Measurements from ENCODE around the gene NDUFC2.
"Not testable (repeated sequence)": the region's sequence is repeated elsewhere in the genome, so short reads cannot be mapped to it uniquely, and the experiment has no call there.

The NDUFC2 gene

DNA sequence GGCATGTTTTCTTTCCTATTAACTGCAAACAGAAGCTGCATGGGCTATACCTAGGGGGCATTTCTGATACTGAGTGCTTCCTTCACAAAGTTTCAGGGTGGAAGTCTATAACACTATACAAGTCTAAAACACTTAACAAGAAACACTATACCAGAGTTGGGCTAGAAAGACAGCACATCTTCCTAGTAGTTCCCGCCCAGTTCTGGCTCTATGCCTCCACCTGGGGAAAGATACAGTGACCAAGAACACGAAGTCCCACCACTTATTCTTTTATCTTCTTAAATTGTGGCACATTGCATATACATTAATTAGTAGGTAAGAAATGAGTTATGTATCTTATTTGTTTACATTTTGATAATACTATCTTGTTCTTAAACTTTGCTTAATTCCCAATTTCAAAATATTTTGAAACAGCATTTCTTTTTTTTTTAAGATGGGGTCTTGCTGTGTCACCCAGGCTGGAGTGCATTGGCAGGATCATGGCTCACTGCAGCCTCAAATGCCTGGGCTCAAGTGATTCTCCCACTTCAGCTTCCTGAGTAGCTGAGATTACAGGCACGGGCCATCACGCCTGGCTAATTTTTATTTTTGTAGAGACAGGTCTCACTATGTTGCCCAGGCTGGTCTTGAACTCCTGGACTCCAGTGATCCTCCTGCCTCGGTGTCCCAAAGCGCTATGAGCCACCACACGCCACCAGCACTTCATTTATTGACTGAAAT is 18.2 kb upstream of the NDUFC2 start:
- no peaks in the 10 kb centered on the region for H3K27me3 ChIP-seq (ENCODE audit: control insufficient read depth in 1 of 2, insufficient read depth in 2 of 2, low read length in 2 of 2)
- H3K4me1 ChIP-seq (ENCODE audit: insufficient read depth, low read length), result no peaks in the 10 kb centered on the region
- no peak overlapping the region for H3K4me3 ChIP-seq (ENCODE audit: low read depth in 1 of 2, low read length in 2 of 2)
- peaks cover 11% of the 10 kb centered on the region for H3K36me3 ChIP-seq (ENCODE audit: insufficient read depth, low read length)
- H3K9ac ChIP-seq (ENCODE audit: low read length), result no peak overlapping the region
- H3K9me3 ChIP-seq (ENCODE audit: low read length), result no peaks in the 10 kb centered on the region
- H3K27ac ChIP-seq (ENCODE audit: low read depth, low read length), result no peak overlapping the region

DNA sequence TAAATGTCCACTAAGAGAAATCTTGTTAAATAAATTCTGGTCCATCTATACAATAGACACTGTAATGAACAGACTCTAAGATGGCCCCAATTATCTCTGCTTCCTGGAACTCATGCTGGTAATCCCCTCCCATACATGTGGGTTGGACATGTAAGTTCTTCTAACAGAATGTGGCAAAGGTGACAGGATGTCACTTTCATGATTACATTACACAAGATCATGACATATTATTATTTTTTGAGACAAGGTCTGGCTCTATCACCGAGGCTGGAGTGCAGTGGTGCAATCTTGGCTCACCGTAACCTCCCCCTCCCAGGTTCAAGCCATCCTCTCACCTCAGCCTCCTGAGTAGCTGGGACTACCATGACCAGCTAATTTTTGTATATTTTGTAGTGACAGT is 14.6 kb upstream of the NDUFC2 start:
- H3K9me3 ChIP-seq (ENCODE audit: low read length), result no peaks in the 10 kb centered on the region
- H3K27me3 ChIP-seq (ENCODE audit: control insufficient read depth in 1 of 2, insufficient read depth in 2 of 2, low read length in 2 of 2), result no peaks in the 10 kb centered on the region
- H3K4me3 ChIP-seq (ENCODE audit: low read depth in 1 of 2, low read length in 2 of 2), result no peak overlapping the region
- no peaks in the 10 kb centered on the region for H3K4me1 ChIP-seq (ENCODE audit: insufficient read depth, low read length)
- H3K27ac ChIP-seq (ENCODE audit: low read depth, low read length), result no peak overlapping the region
- peaks cover 4% of the 10 kb centered on the region for H3K36me3 ChIP-seq (ENCODE audit: insufficient read depth, low read length)
- H3K9ac ChIP-seq (ENCODE audit: low read length), result no peak overlapping the region

DNA sequence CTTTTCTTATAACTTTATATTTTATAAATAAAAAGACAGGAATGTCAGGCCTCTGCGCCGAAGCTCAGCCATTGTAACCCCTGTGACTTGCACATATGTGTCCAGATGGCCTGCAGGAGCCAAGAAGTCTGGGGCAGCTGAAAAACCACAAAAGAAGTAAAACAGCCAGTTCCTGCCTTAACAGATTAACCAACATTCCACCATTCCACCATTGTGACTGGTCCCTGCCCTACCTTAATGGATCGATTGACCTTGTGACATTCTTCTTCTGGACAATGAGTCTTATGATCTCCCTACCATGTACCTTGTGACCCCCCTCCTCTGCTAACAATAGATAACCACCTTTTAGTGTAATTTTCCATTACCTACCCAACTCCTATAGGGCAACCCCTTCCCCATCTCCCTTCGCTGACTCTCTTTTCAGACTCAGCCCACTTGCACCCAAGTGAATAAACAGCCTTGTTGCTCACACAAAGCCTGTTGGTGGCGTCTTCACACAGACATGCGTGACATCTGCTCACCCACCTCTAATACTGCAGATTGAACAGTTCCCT is 6.9 kb upstream of the NDUFC2 start:
- H3K9me3 ChIP-seq (ENCODE audit: low read length); H3K4me1 ChIP-seq (ENCODE audit: insufficient read depth, low read length); H3K9ac ChIP-seq (ENCODE audit: low read length); H3K27me3 ChIP-seq (ENCODE audit: control insufficient read depth in 1 of 2, insufficient read depth in 2 of 2, low read length in 2 of 2); H3K4me3 ChIP-seq (ENCODE audit: low read depth in 1 of 2, low read length in 2 of 2); H3K27ac ChIP-seq (ENCODE audit: low read depth, low read length); H3K36me3 ChIP-seq (ENCODE audit: insufficient read depth, low read length): not testable (repeated sequence)

DNA sequence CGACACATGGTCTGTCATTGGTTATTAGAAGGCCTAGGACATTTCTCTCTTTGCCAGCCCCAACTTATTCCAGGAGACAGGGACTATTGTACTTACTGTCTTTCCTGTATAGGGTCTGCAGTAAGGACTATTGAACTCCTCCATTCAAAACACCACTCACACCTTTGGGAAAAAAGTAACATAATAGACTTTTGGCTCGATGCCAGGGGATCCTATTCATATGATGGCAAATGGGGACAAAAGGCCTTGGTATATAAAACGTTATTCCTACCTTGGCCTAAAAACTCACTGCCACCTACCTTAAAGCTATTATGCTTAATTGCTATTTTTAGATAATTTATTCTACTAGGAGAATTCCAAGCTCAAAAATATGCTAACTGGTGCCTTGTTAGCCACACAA is 6.3 kb upstream of the NDUFC2 start:
- Histone ChIP-seq H3K27me3 (ENCODE audit: control insufficient read depth in 1 of 2, insufficient read depth in 2 of 2, low read length in 2 of 2) (no peaks in the 10 kb centered on the region), H3K4me1 (ENCODE audit: insufficient read depth, low read length) (no peaks in the 10 kb centered on the region), H3K9me3 (ENCODE audit: low read length) (no peaks in the 10 kb centered on the region), H3K27ac (ENCODE audit: low read depth, low read length) (no peak overlapping the region), H3K36me3 (ENCODE audit: insufficient read depth, low read length) (no peaks in the 10 kb centered on the region), H3K9ac (ENCODE audit: low read length) (no peak overlapping the region), H3K4me3 (ENCODE audit: low read depth in 1 of 2, low read length in 2 of 2) (no peak overlapping the region)

DNA sequence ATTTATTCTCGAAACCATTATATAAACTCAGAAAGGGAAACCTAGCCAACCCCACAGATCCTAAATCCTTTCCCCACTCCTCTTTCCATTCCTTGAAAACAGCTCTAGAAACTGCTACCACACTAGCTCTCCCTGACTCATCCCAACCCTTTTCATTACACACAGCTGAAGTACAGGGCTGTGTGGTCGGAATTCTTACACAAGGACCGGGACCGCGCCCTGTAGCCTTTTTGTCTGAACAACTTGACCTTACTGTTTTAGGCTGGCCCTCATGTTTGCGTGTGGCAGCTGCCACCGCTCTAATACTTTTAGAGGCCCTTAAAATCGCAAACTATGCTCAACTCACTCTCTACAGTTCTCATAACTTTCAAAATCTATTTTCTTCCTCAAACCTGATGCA is 4.8 kb upstream of the NDUFC2 start:
- H3K27me3 ChIP-seq (ENCODE audit: control insufficient read depth in 1 of 2, insufficient read depth in 2 of 2, low read length in 2 of 2); H3K9ac ChIP-seq (ENCODE audit: low read length); H3K4me1 ChIP-seq (ENCODE audit: insufficient read depth, low read length); H3K36me3 ChIP-seq (ENCODE audit: insufficient read depth, low read length); H3K27ac ChIP-seq (ENCODE audit: low read depth, low read length); H3K4me3 ChIP-seq (ENCODE audit: low read depth in 1 of 2, low read length in 2 of 2); H3K9me3 ChIP-seq (ENCODE audit: low read length): not testable (repeated sequence)

DNA sequence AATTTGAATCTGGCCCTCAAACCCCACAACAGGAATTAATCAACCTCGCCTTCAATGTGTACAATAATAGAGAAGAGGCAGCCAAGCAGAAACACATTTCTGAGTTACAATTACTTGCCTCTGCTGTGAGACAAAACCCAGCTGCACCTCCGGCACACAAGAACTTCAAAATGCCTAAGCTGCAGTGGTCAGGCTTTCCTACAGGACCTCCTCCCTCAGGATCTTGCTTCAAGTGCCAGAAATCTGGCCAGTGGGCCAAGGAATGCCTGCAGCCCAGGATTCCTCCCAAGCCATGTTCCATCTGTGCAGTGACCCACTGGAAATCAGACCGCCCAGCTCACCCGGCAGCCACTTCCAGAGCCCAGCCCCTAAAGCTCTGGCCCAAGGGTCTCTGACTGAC is 3.4 kb upstream of the NDUFC2 start:
- H3K27ac ChIP-seq (ENCODE audit: low read depth, low read length), result no peak overlapping the region
- H3K4me3 ChIP-seq (ENCODE audit: low read depth in 1 of 2, low read length in 2 of 2), result no peak overlapping the region
- H3K9ac ChIP-seq (ENCODE audit: low read length), result no peak overlapping the region
- no peaks in the 10 kb centered on the region for H3K9me3 ChIP-seq (ENCODE audit: low read length)
- no peaks in the 10 kb centered on the region for H3K36me3 ChIP-seq (ENCODE audit: insufficient read depth, low read length)
- no peaks in the 10 kb centered on the region for H3K27me3 ChIP-seq (ENCODE audit: control insufficient read depth in 1 of 2, insufficient read depth in 2 of 2, low read length in 2 of 2)
- peaks cover 10% of the 10 kb centered on the region for H3K4me1 ChIP-seq (ENCODE audit: insufficient read depth, low read length)

DNA sequence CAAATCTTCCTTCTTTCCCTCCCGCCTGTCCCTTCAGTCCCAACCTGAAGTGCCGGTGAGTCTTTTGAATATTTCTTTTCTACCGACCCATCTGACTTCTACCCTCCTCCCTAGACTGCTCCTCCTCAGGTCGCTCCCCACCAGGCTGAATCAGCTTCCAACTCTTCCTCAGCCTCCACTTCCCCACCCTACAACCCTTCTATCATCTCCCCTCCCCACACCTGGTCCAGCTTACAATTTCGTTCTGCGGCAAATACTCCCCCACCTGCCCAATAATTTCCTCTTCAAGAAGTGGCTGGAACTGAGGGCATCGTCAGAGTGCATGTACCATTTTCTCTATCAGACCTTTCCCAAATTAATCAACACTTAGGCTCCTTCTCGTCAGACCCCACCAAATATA is 2.5 kb upstream of the NDUFC2 start:
- H3K9me3 ChIP-seq (ENCODE audit: low read length), result no peaks in the 10 kb centered on the region
- no peaks in the 10 kb centered on the region for H3K36me3 ChIP-seq (ENCODE audit: insufficient read depth, low read length)
- no peaks in the 10 kb centered on the region for H3K27me3 ChIP-seq (ENCODE audit: control insufficient read depth in 1 of 2, insufficient read depth in 2 of 2, low read length in 2 of 2)
- no peak overlapping the region for H3K4me3 ChIP-seq (ENCODE audit: low read depth in 1 of 2, low read length in 2 of 2)
- no peak overlapping the region for H3K27ac ChIP-seq (ENCODE audit: low read depth, low read length)
- H3K9ac ChIP-seq (ENCODE audit: low read length), result no peak overlapping the region
- peaks cover 17% of the 10 kb centered on the region for H3K4me1 ChIP-seq (ENCODE audit: insufficient read depth, low read length)

DNA sequence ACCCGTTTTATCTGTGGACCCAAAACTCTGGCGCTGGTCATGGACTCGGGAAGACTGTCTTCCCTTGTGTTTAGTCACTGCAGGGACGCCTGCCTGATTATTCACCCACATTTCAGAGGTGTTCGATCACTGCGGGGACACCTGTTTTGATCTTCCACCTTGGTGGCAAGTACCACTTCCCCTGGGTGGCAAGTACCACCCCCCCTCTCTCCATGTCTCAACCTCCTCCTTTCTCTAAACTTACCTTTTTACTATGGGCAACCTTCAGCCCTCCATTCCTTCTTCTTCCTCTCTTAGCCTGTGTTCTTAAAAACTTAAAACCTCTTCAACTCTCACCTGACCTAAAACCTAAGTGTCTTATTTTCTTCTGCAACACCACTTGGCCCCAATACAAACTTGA is 1.9 kb upstream of the NDUFC2 start:
- Histone ChIP-seq H3K27ac (ENCODE audit: low read depth, low read length) (no peak overlapping the region), H3K4me3 (ENCODE audit: low read depth in 1 of 2, low read length in 2 of 2) (no peak overlapping the region), H3K36me3 (ENCODE audit: insufficient read depth, low read length) (no peaks in the 10 kb centered on the region), H3K27me3 (ENCODE audit: control insufficient read depth in 1 of 2, insufficient read depth in 2 of 2, low read length in 2 of 2) (no peaks in the 10 kb centered on the region), H3K4me1 (ENCODE audit: insufficient read depth, low read length) (peaks cover 22% of the 10 kb centered on the region), H3K9me3 (ENCODE audit: low read length) (no peaks in the 10 kb centered on the region), H3K9ac (ENCODE audit: low read length) (no peak overlapping the region)

DNA sequence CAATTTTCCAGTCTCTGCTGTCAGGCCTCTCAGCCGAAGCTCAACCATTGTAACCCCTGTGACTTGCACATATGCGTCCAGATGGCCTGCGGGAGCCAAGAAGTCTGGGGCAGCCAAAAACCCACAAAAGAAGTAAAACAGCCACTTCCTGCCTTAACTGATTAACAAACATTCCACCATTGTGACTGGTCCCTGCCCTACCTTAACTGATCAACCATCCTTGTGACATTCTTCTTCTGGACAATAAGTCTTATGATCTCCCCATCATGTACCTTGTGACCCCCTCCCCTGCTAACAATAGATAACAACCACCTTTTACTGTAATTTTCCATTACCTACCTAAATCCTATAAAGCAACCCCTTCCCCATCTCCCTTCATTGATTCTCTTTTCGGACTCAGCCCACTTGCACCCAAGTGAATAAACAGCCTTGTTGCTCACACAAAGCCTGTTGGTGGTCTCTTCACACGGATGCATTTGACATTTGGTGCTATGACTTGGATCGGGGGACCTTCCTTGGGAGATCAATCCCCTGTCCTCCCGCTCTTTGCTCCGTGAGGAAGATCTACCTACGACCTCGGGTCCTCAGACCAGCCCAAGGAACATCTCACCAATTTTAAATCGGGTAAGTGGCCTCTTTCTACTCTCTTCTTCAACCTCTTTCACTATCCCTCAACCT is 1.3 kb upstream of the NDUFC2 start:
- Histone ChIP-seq H3K9ac (ENCODE audit: low read length) (no peak overlapping the region), H3K4me3 (ENCODE audit: low read depth in 1 of 2, low read length in 2 of 2) (no peak overlapping the region), H3K27ac (ENCODE audit: low read depth, low read length) (no peak overlapping the region), H3K27me3 (ENCODE audit: control insufficient read depth in 1 of 2, insufficient read depth in 2 of 2, low read length in 2 of 2) (no peaks in the 10 kb centered on the region), H3K9me3 (ENCODE audit: low read length) (no peaks in the 10 kb centered on the region), H3K4me1 (ENCODE audit: insufficient read depth, low read length) (peaks cover 26% of the 10 kb centered on the region), H3K36me3 (ENCODE audit: insufficient read depth, low read length) (no peaks in the 10 kb centered on the region)

DNA sequence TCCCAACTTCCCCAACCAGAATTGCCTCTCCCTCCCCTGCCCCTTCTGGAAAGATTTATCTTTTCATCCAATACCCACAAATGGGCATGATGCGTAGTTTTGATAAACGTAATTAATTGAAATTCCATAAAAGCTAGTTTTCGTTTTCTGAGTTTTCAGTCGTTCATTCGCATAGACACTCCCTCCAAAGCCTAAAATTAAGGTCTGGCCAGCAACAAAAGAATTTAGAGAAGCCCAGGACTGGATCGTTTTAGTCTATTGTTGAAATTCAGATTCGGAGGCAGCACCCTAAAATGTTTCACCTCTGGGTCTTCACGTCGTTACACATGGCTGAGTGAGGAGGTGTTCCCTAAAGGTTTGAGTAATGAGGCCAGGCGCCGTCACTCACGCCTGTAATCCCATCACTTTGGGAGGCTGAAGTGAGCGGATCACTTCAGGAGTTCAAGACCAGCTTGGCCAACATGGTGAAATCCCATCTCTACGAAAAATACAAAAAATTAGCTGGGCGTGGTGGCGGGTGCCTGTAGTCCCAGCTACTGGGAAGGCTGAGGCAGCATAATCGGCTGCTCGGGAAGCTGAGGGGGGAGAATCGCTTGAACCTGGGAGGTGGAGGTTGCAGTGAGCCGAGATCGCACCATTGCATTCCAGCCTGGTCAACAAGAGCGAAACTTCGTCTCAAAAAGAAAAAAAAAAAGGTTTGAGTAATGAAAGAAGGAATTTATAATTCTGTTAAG is 589 bp upstream of the NDUFC2 start:
- H3K27ac ChIP-seq (ENCODE audit: low read depth, low read length), result peak overlapping the region; percentile 80
- H3K4me1 ChIP-seq (ENCODE audit: insufficient read depth, low read length), result peaks cover 26% of the 10 kb centered on the region
- peak overlapping the region; percentile 86 to 94 for H3K4me3 ChIP-seq (ENCODE audit: low read depth in 1 of 2, low read length in 2 of 2)
- no peaks in the 10 kb centered on the region for H3K36me3 ChIP-seq (ENCODE audit: insufficient read depth, low read length)
- no peaks in the 10 kb centered on the region for H3K27me3 ChIP-seq (ENCODE audit: control insufficient read depth in 1 of 2, insufficient read depth in 2 of 2, low read length in 2 of 2)
- no peaks in the 10 kb centered on the region for H3K9me3 ChIP-seq (ENCODE audit: low read length)
- peak overlapping the region; percentile 79 for H3K9ac ChIP-seq (ENCODE audit: low read length)

DNA sequence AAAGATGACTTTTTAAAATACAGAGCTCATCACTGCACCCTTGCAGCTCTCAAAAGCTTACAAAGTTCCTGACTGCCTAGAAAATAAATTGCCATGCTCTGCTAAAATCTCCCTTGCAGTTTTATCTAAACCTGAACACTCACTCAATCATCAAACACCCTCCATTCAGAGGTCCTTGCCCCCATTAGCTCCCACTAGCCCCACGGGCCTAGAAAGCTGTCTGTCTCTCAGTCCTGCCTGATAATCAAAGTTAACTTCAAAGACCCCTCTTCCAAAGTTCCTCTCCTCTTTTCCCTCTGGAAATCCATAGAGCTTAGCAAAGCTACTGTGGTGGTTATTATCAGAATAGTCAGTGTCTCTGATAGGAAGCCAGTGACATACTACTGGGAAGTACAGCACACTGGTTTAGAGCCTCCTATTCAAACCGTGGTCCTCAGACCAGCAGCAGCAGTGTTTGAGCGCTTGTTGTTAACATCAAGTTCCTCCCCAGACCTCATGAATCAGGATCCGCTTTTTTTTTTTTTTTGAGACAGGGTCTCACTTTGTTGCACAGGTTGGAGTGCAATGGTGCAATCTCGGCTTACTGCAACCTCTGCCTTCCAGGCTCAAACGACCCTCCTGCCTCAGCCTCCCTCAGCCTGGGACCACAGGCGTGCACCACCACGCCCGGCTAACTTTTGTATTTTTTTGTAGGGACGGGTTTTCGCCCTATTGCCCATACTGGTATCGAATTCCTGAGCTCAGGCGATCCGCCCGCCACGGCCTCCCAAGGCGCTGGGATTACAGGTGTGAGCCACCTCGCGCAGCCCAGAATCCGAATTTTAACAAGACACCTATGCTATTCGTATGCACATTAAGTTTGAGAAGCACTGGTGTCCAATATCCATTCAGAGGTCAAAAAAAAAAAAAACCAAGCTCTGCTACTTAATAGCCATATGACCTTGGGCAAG is 1.2 kb downstream of the NDUFC2 start:
- H3K36me3 ChIP-seq (ENCODE audit: insufficient read depth, low read length), result no peaks in the 10 kb centered on the region
- peaks cover 26% of the 10 kb centered on the region for H3K4me1 ChIP-seq (ENCODE audit: insufficient read depth, low read length)
- H3K4me3 ChIP-seq (ENCODE audit: low read depth in 1 of 2, low read length in 2 of 2), result peak overlapping the region; percentile 86 to 94
- H3K9me3 ChIP-seq (ENCODE audit: low read length), result no peaks in the 10 kb centered on the region
- peak overlapping the region; percentile 80 for H3K27ac ChIP-seq (ENCODE audit: low read depth, low read length)
- peak overlapping the region; percentile 79 for H3K9ac ChIP-seq (ENCODE audit: low read length)
- H3K27me3 ChIP-seq (ENCODE audit: control insufficient read depth in 1 of 2, insufficient read depth in 2 of 2, low read length in 2 of 2), result no peaks in the 10 kb centered on the region
